GM18870 (cell line): ENCODE measurements around the gene LIPH.
"Not testable (repeated sequence)": the region's sequence is repeated elsewhere in the genome, so short reads cannot be mapped to it uniquely, and the experiment has no call there.

Experiments
- ATAC-seq: cut with Tn5 transposase; IDR thresholded peaks from one replicate; pipeline ENCODE4 v1.9.1; 2021; ENCODE audit warnings: moderate library complexity; ENCODE audit not compliant: unreplicated experiment

Gene LIPH

GRCh38 chr3:185552358-185552877 is at the start of gene LIPH:
Gene LIPH (minus strand): TSS chr3:185552588. CDS start chr3:185552471, 117 bp downstream.
- ATAC-seq: peak; percentile 71

GRCh38 chr3:185595526-185595925 is 43.1 kb upstream of the LIPH start:
- ATAC-seq: no peak

GRCh38 chr3:185594073-185594472 is 41.7 kb upstream of the LIPH start:
- no peak for ATAC-seq

GRCh38 chr3:185586686-185587039 is 34.3 kb upstream of the LIPH start:
- no peak for ATAC-seq

GRCh38 chr3:185585859-185586685 is 33.7 kb upstream of the LIPH start, which contains the start of gene SENP2:
Gene SENP2 (plus strand): TSS chr3:185586295. CDS start chr3:185586414, 119 bp downstream.
- peak; percentile 92 for ATAC-seq

GRCh38 chr3:185585518-185585858 is 33.1 kb upstream of the LIPH start:
- no peak for ATAC-seq

- no peak for ATAC-seq
Observed at GRCh38 chr3:185584686-185585085, 32.3 kb upstream of the LIPH start.

GRCh38 chr3:185583925-185584324 is 31.5 kb upstream of the LIPH start:
- ATAC-seq: no peak

- no peak for ATAC-seq
Observed at GRCh38 chr3:185582871-185583270, 30.5 kb upstream of the LIPH start.

GRCh38 chr3:185582236-185582635 is 29.8 kb upstream of the LIPH start:
- no peak for ATAC-seq

GRCh38 chr3:185575108-185575869 is 22.9 kb upstream of the LIPH start:
- ATAC-seq: not testable (repeated sequence)

GRCh38 chr3:185572183-185572582 is 19.8 kb upstream of the LIPH start:
- no peak for ATAC-seq

GRCh38 chr3:185561958-185562357 is 9.6 kb upstream of the LIPH start:
- ATAC-seq: no peak

- ATAC-seq: no peak
Observed at GRCh38 chr3:185561374-185561943, 9.1 kb upstream of the LIPH start.

GRCh38 chr3:185560676-185561075 is 8.3 kb upstream of the LIPH start:
- ATAC-seq: no peak

GRCh38 chr3:185559706-185560090 is 7.3 kb upstream of the LIPH start:
- no peak for ATAC-seq

GRCh38 chr3:185558395-185558794 is 6.0 kb upstream of the LIPH start:
- no peak for ATAC-seq

- not testable (repeated sequence) for ATAC-seq
Observed at GRCh38 chr3:185556640-185557039, 4.3 kb upstream of the LIPH start.

GRCh38 chr3:185555860-185556347 is 3.5 kb upstream of the LIPH start:
- ATAC-seq: no peak

- ATAC-seq: no peak
Observed at GRCh38 chr3:185555101-185555501, 2.7 kb upstream of the LIPH start.

GRCh38 chr3:185549651-185550111 is 2.7 kb downstream of the LIPH start:
- ATAC-seq: no peak
